HG03342 (cell line): Measurements from ENCODE around the gene CIT.

Experiments used
- ATAC-seq: cut with Tn5 transposase; IDR thresholded peaks from one replicate; pipeline ENCODE4 v1.9.1; 2021; ENCODE audit warnings: mild to moderate bottlenecking, moderate library complexity; ENCODE audit not compliant: unreplicated experiment

Gene CIT

DNA sequence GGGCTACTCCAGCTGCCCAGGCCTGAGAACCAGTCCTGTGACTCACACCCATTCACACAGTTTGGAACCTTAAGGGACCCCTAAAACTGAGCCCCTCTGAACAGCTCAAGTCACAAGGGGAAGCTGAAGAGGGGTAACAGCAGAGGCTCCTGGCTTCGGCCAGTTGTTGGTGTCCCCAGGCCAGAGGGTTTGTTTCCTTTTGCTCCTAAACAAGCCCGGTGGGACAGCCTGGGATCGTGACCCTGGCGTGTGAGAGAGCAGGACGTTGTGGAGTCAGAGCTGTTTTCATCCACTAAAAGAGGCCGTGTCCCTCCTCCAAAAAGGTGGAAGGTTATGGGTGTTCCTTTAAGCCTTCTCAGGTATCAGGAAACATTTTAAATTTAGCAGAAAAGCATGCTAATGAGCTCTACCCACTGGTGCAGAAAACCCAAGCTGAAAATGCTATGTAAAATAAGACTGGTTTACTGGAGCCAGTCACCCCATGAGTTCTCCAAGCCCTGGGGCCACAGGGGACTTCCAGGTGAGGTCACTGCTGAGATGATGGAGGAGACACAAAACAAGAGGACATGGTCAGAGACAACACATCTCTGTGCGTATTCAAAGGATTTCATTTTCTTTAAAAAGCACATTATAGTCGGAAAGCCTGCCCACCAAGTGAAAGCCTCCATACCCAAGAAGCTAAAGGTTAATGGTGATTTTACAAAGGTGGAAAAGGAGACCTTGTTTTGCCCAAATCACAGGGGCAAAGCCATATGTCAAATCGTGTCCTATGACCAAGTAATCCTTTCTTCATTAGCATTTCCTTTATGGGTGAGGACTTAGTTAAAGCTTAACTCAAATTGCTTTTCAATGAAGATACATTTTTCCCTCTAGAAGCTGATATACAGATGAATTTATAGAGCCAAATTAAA is 195.1 kb downstream of the CIT start:
- ATAC-seq, result peak; percentile 55

DNA sequence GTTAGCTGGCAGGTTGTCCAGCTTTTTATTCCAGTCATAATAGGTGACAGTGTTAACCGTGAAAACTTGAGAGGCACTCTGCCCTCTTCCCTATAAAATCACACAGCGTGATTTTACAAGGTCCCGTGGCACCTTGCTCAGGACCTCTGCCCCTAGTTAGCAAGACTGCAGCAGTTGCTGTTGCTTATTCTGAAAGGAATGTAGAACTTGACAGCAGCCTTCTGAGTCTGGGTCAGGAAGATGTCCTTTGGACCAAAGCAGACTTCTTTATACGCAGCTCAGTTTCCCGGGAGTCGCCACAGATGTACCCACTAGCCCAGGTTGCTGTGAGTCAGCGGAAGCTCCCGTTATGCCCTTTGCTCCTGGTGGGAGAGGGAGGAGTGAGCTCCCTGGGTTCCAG is 196.0 kb downstream of the CIT start:
- ATAC-seq, result no peak

GRCh38 chr12:119679490-119679889 is 197.6 kb downstream of the CIT start:
- no peak for ATAC-seq

GRCh38 chr12:119679081-119679480 is 198.0 kb downstream of the CIT start:
- no peak for ATAC-seq

- no peak for ATAC-seq
Measured at GRCh38 chr12:119678459-119678858, 198.7 kb downstream of the CIT start.

- ATAC-seq, result no peak
Measured at GRCh38 chr12:119676573-119676972, 200.5 kb downstream of the CIT start.

GRCh38 chr12:119676022-119676421 is 201.1 kb downstream of the CIT start:
- ATAC-seq, result no peak

DNA sequence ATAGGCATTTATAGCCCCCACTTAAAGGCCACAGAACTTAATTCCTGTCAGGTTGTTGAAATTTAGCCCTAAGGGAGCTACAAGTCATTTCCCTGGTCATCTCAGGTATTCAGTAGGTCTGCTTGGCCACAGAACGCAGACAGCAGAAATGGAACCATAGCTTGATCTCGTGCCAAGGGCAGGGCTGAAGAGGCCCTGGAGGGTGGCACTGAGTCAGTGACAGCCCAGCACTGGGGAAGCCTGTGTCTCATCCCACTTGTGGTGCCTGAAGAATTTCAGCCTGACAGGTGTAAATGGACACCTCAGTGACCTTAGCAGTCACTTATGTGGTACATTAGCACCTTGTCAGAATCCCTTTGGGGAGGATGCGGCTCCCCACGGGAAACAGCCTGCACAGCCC is 202.6 kb downstream of the CIT start:
- no peak for ATAC-seq

DNA sequence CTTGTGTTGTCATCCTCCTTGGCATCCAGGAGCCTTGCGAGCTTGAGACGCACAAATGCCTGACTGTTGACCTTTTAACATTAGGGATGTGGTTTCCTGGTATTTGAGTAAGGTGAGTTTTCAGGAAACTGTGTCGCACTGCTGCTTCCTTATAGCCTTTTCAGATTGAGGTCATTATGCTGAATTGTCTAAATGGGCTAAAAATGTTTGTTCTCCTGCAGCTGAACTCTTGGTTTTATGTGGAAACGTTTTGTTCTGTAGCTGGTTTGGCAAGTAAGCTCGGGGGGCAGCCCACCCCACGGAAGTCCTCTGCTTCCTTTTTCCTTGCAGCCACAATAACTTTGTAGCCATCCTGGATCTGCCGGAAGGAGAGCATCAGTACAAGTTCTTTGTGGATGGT is 203.5 kb downstream of the CIT start:
- ATAC-seq, result no peak

DNA sequence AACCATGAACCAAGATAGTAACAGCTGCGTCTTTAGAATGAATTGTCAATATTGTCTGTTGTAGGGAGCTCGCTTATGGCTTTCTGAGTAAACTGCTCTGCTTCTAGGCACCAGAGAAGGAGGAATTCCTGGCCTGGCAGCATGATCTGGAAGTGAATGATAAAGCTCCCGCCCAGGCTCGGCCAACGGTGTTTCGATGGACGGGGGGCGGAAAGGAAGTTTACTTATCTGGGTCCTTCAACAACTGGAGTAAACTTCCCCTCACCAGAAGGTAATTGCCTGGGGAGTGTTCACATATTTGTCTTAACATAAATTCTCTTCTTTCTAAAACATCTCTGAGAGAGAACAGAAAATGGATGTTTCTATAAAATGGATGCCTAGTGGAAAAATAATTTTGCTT is 204.9 kb downstream of the CIT start:
- no peak for ATAC-seq

DNA sequence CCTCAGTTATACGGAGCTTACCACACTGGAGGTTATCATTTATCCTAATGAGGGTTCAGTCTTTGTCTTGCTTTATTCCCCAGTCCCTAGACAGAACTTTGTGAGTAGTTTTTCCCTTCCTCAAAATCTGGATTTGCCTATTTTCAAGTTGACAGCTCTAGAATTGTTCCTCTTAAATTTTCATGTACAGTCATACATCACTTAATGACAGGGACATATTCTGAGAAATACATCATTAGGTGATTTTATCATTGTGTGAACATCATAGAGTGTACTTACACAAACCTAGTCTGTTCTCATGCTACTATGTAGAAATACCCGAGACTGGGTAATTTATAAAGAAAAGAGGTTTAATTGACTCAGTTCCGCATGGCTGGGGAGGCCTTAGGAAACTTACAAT is 206.1 kb downstream of the CIT start:
- ATAC-seq, result no peak

DNA sequence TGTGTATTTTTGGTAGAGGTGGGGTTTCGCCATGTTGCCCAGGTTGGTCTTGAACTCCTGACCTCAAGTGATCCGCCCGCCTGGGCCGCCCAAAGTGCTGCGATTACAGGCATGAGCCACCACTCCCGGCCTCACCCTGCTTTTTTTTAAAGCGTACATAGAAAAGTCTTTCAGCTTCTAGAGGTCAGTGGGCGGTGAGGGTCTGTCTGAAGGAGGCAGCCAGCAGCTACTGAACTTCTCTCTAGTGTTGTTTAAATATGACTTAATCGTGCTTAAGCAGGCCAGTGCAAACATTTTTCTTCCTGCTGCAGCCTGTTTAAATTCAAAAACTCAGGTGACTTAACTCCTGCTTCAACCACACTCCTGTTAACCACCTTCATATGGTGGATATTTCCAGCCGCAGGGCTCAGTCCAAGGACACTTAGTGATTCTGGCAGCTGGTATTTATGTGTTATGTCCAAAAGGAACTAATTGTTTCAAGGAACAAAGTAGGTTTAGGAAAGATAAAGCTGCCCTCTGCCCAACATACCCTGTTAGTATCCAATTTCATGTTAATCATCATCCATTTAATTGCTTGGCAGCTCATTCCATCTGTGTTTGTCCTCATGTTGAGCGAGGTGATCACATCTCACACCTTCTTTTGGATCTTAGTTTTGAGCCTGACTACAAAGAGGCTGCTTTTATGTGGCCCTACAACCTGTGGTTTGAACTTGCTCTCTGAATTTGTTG is 207.2 kb downstream of the CIT start:
- ATAC-seq, result no peak

GRCh38 chr12:119668324-119668841 is 208.7 kb downstream of the CIT start:
- ATAC-seq, result no peak

- ATAC-seq, result peak; percentile 97
Measured at GRCh38 chr12:119667577-119668323, 209.4 kb downstream of the CIT start, which contains the start of gene PRKAB1. Gene PRKAB1 (plus strand): TSS chr12:119668133. CDS start chr12:119668245, 112 bp downstream.

DNA sequence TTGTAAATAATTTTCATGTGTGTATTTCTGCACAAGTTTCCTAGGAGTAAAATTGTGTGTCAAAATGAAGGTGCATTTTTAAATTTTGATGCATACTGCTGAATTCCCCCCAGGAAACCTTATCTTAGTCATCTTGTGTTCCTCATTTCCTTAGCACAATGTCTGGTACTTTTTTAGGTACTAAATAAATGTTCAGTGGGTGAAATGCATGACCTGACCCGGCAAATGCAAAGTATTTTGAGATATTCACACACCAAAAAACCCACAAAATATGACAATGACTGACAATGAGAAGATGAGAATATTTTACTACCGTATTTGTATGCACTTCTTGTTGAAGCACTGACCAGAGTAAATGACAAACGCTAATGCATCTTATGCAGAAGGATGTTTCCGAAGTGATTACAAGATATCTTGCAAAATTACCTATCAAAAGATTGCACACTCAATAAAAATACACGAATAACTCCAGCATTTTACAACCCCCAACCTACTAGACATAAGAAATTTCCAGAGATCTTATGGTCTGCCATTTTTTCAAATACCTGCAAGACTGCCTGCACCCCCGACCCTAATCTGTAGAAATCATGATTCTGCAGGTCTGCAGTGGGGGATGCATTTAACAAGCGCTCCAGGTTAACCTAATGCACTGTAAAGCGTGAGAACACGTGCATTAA is 210.1 kb downstream of the CIT start:
- no peak for ATAC-seq

GRCh38 chr12:119666226-119666795 is 210.8 kb downstream of the CIT start:
- no peak for ATAC-seq

- ATAC-seq, result no peak
Measured at GRCh38 chr12:119665164-119665929, 211.8 kb downstream of the CIT start.

DNA sequence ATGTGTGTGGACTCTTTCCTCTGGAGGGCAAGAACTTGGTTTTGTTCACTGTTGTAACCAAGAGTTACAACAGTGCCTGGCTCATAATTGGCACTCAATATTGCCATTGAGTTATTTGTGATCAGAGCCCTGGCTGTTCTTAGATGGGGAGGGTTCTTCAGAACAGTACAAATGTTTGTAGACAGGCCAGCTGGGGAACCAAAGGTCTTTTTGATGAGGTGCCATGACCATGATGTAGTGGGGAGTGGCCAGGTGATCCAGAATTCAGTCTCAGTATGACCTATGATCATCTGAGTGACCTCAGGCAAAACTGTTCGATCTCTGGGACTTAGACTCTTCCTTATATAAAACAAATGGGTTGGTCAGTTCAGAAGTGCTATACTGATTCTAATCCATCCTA is 212.5 kb downstream of the CIT start:
- ATAC-seq, result no peak

DNA sequence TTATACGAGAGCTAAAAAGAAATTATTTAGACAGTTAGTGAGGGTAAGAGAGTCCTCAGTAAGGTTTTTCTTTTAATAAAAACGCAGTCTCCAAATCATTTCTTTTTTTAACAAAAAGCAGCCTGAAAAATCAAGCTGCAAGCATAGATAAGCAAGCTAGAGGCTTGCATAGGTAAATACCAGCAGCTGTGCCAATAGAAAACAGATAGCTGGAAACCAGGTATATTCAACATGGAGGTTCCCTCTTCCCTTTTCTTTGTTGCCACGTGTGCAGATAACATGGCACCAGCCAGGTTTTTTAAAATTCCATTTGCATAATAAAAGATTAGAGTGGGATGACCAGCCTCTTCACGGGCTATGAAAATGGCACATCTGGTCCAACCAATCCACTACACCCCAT is 215.2 kb downstream of the CIT start:
- ATAC-seq, result no peak
